K562 (cell line): ENCODE data around the gene CYB5B. TPM values are rescaled to one million over a fixed set of nuclear protein-coding genes. Genes with fewer than 3 reads are reported as not detected.

ENCODE experiments used
- ATAC-seq: fragments of 200-7000 bp; cut with Tn5 transposase; 3 replicates; pipeline ENCODE4 v1.9.1; 2020; ENCODE audit warnings: moderate library complexity
- BruUV-seq: library from RNA; stranded (reverse); fragments of 400-500 nt; replicated peaks from 2 replicates; lab custom pipeline; 2021; lab: Mats Ljungman, UMichigan
- CTCF ChIA-PET: fragments of 300-600 bp; formaldehyde crosslinking; extraction: SDS; loops from one replicate; lab custom pipeline; 2021; ENCODE audit warnings: low intra/inter-chr PET ratio; lab: Yijun Ruan, JAX
- POLR2A ChIA-PET: fragments of 300-600, 350-650 bp; sonication (Branson Sonifier 250); formaldehyde crosslinking; extraction: SDS; loops from one replicate; lab custom pipeline; 2021; ENCODE audit warnings: antibody characterized with exemption, inconsistent platforms; lab: Yijun Ruan, JAX
- DNase-seq, 4 experiments: peaks; one replicate each; pipeline versions ENCODE4 v3.0.0 to v3.0.0-alpha.2; 2011 to 2018; ENCODE audit warnings: low spot score in 3 of 4, mixed read lengths in 3 of 4; ENCODE audit errors: extremely low read depth in 1 of 4
- FAIRE-seq: peaks from 2 replicates; lab custom pipeline; 2011; peaks lifted over from hg19 to GRCh38; lab: Jason Lieb, UNC
- H2AFZ ChIP-seq: 2 replicates; pipeline ENCODE4 v1.6.0; 2011; ENCODE audit warnings: low read depth, low read length, control low read depth, inconsistent platforms
- H3K27ac ChIP-seq: fragments of 200-600 bp; 3 replicates; pipeline ENCODE4 v1.8.0; 2011; ENCODE audit warnings: low read depth, mild to moderate bottlenecking, control low read depth, inconsistent platforms, low read length, moderate library complexity, mixed read lengths; ENCODE audit errors: extremely low read depth
- H3K27me3 ChIP-seq, 2 experiments: fragments of 300-600 bp in 1 of 2; 2 replicates in 1 of 2; 3 replicates in 1 of 2; pipeline versions ENCODE4 v1.6.0 to v1.8.0; 2011; ENCODE audit warnings: inconsistent platforms in 2 of 2, low read length in 2 of 2, mild to moderate bottlenecking in 1 of 2, mixed read lengths in 1 of 2, moderate library complexity in 1 of 2; ENCODE audit not compliant: control insufficient read depth in 2 of 2, insufficient read depth in 2 of 2
- H3K36me3 ChIP-seq: fragments of 300-600 bp; 3 replicates; pipeline ENCODE4 v1.8.0; 2011; ENCODE audit warnings: mild to moderate bottlenecking, low read length, inconsistent platforms; ENCODE audit not compliant: control insufficient read depth, insufficient read depth
- H3K4me1 ChIP-seq, 2 experiments: fragments of 200-600 bp in 1 of 2; replicated peaks in 1 of 2; 2 replicates in 1 of 2; 3 replicates in 1 of 2; pipeline versions ENCODE4 v1.5.1 to v1.8.0; 2011; ENCODE audit warnings: inconsistent platforms in 2 of 2, low read length in 2 of 2, mild to moderate bottlenecking in 1 of 2, mixed read lengths in 1 of 2, moderate library complexity in 1 of 2; ENCODE audit not compliant: control insufficient read depth in 2 of 2, insufficient read depth in 2 of 2
- H3K4me2 ChIP-seq: 2 replicates; pipeline ENCODE4 v1.6.1; 2011; ENCODE audit warnings: low read length, control low read depth, inconsistent platforms, mixed read lengths; ENCODE audit not compliant: insufficient read depth
- H3K4me3 ChIP-seq: fragments of 200-600 bp; sonication (generic), shearing (Covaris generic); 2 replicates; pipeline ENCODE4 v1.5.1; 2016; ENCODE audit warnings: control low read depth, inconsistent platforms
- H3K79me2 ChIP-seq: fragments of 200-600 bp; 3 replicates; pipeline ENCODE4 v1.8.0; 2011; ENCODE audit warnings: low read length, inconsistent platforms; ENCODE audit not compliant: control insufficient read depth, insufficient read depth
- H3K9ac ChIP-seq, 2 experiments: 2 replicates each; pipeline versions ENCODE4 v1.6.0 to v1.6.1; 2011; ENCODE audit warnings: low read depth in 2 of 2, low read length in 2 of 2, control low read depth in 1 of 2, inconsistent platforms in 1 of 2, mild to moderate bottlenecking in 1 of 2, mixed read lengths in 1 of 2; ENCODE audit not compliant: insufficient read depth in 1 of 2
- H3K9me1 ChIP-seq: one replicate; pipeline ENCODE4 v1.6.0; 2011; ENCODE audit warnings: inconsistent platforms, mild to moderate bottlenecking, low read length, moderate library complexity; ENCODE audit not compliant: control insufficient read depth, insufficient read depth
- H3K9me3 ChIP-seq: replicated peaks from 2 replicates; pipeline ENCODE4 v1.5.1; 2011; ENCODE audit warnings: low read depth, low read length, inconsistent platforms; ENCODE audit not compliant: control insufficient read depth, insufficient read depth
- H4K20me1 ChIP-seq: replicated peaks from 2 replicates; pipeline ENCODE4 v1.6.1; 2011; ENCODE audit warnings: low read length, inconsistent platforms, mixed read lengths; ENCODE audit not compliant: control insufficient read depth, insufficient read depth
- CCAR2 ChIP-seq: fragments of 200-400 bp; formaldehyde crosslinking; IDR thresholded peaks from 2 replicates; pipeline ENCODE4 v1.6.1; 2017; ENCODE audit warnings: mild to moderate bottlenecking, low read depth, low read length
- CEBPG ChIP-seq, 3 experiments: fragments of 200-800 bp in 1 of 3; sonication (Bioruptor generic) in 1 of 3; sonication (generic) in 1 of 3; formaldehyde crosslinking in 1 of 3; IDR thresholded peaks in 2 of 3; conservative IDR thresholded peaks in 1 of 3; 2 replicates each; pipeline versions ENCODE4 v1.6.1 to v1.8.0; 2016 to 2022; ENCODE audit warnings: missing compliant biosample characterization in 2 of 3, missing genetic modification characterization in 2 of 3, mild to moderate bottlenecking in 1 of 3, missing genetic modification reagents in 1 of 3
- ESRRB ChIP-seq: fragments of 250-450 bp; sonication (Bioruptor Pico); IDR thresholded peaks from 2 replicates; pipeline ENCODE4 v1.5.0; 2020; ENCODE audit warnings: mild to moderate bottlenecking, moderate library complexity, borderline replicate concordance
- GABPB1 ChIP-seq: sonication (generic); formaldehyde crosslinking; IDR thresholded peaks from 2 replicates; pipeline ENCODE4 v1.8.0; 2022; ENCODE audit warnings: mild to moderate bottlenecking, missing genetic modification reagents
- HOXB6 ChIP-seq: fragments of 250-450 bp; sonication (Bioruptor Pico); IDR thresholded peaks from 2 replicates; pipeline ENCODE4 v1.5.1; 2022; ENCODE audit warnings: mild to moderate bottlenecking, borderline replicate concordance
- KLF1 ChIP-seq: fragments of 450-650 bp; IDR thresholded peaks from 2 replicates; pipeline ENCODE4 v1.6.1; 2016; ENCODE audit warnings: missing genetic modification characterization, missing compliant biosample characterization
- NFIC ChIP-seq: fragments of 450-650 bp; IDR thresholded peaks from 2 replicates; pipeline ENCODE4 v1.6.1; 2017; ENCODE audit warnings: mild to moderate bottlenecking, inconsistent platforms
- RBM25 ChIP-seq: fragments of 200-400 bp; formaldehyde crosslinking; IDR thresholded peaks from 2 replicates; pipeline ENCODE4 v1.6.1; 2018; ENCODE audit warnings: low read length, low read depth, moderate library complexity; ENCODE audit not compliant: severe bottlenecking
- SRF ChIP-seq, 2 experiments: fragments of 250-450, 450-650 bp in 1 of 2; sonication (Bioruptor Pico) in 1 of 2; sonication (generic) in 1 of 2; formaldehyde crosslinking; IDR thresholded peaks; 2 replicates each; pipeline versions ENCODE4 v1.5.0 to v1.5.1; 2020 to 2022; ENCODE audit warnings: mild to moderate bottlenecking in 1 of 2, missing genetic modification reagents in 1 of 2
- TCF7L2 ChIP-seq: fragments of 150-350 bp; IDR thresholded peaks from 2 replicates; pipeline ENCODE4 v1.6.1; 2016; ENCODE audit warnings: low read depth, mild to moderate bottlenecking, low read length, moderate library complexity
- ZFPM2 ChIP-seq: fragments of 250-450 bp; sonication (Bioruptor Pico); IDR thresholded peaks from 2 replicates; pipeline ENCODE4 v1.5.1; 2022; ENCODE audit warnings: mild to moderate bottlenecking
- ZNF133 ChIP-seq: fragments of 250-450 bp; sonication (Bioruptor Pico); IDR thresholded peaks from 2 replicates; pipeline ENCODE4 v1.4.0; 2020; ENCODE audit warnings: mild to moderate bottlenecking
- WGBS: fragments of 100-300 bp; shearing (Covaris generic); methylation state at CpG from one replicate; pipeline ENCODE4 v1.1.6; 2016; ENCODE audit warnings: low coverage, mixed read lengths; ENCODE audit not compliant: insufficient coverage; ENCODE audit errors: missing lambda C conversion rate; 5-methylcytosine and 5-hydroxymethylcytosine counted together
- in situ Hi-C: fragments of 300-500 bp; cut with MboI; formaldehyde crosslinking; loops from 4 replicates; pipeline ENCODE4 v1.15.0; 2018; ENCODE audit warnings: inconsistent platforms, mixed read lengths
- intact Hi-C: fragments of 100-400 bp; cut with micrococcal nuclease; formaldehyde crosslinking; loops from 2 replicates; pipeline ENCODE4 v1.14.2; 2022
- polyA plus RNA-seq, 8 experiments: library from polyadenylated mRNA; depleted of rRNA in 4 of 8; stranded (reverse) in 5 of 8; unstranded in 3 of 8; fragments of >200 nt; fragmentation: Nextera tagmentation in 2 of 8; fragmentation: Illumina TruSeq in 1 of 8; extraction: Ambion mirVana in 2 of 8; extraction: Trizol in 1 of 8; gene quantifications; 2 replicates each; pipeline versions ENCODE4 v1.2.1 to v1.2.3, GENCODE V29; 2011 to 2014; ENCODE audit warnings: inconsistent platforms in 1 of 8, missing spikeins in 1 of 8
- total RNA-seq, 7 experiments: library from RNA; depleted of rRNA in 6 of 7; stranded (reverse); fragments of >200 nt in 6 of 7; fragmentation: Illumina TruSeq in 2 of 7; extraction: Trizol in 2 of 7; gene quantifications; 2 replicates each; pipeline versions ENCODE4 v1.2.1 to v1.2.3, GENCODE V29; 2011 to 2021; ENCODE audit warnings: low replicate concordance in 1 of 7
- TF ChIP-seq, protein P1 (sequence below), 2 experiments: fragments of 450-650 bp in 1 of 2; IDR thresholded peaks; 2 replicates each; pipeline ENCODE4 v1.6.1; 2011 to 2017; ENCODE audit warnings: low read depth in 2 of 2, antibody characterized with exemption in 1 of 2, borderline replicate concordance in 1 of 2, low read length in 1 of 2, mild to moderate bottlenecking in 1 of 2, mixed read lengths in 1 of 2; ENCODE audit not compliant: control insufficient read depth in 1 of 2
- TF ChIP-seq, protein P2 (sequence below): sonication (generic); formaldehyde crosslinking; IDR thresholded peaks from 2 replicates; pipeline ENCODE4 v1.9.0; 2022; ENCODE audit warnings: mild to moderate bottlenecking, missing genetic modification reagents

CYB5B gene
- total and polyA plus RNA-seq, 9 of the 15 experiments (the other 6 are each of a cell fraction or from before 2014, with no cell fraction given), result 29.9 to 274 (median 136) TPM

DNA sequence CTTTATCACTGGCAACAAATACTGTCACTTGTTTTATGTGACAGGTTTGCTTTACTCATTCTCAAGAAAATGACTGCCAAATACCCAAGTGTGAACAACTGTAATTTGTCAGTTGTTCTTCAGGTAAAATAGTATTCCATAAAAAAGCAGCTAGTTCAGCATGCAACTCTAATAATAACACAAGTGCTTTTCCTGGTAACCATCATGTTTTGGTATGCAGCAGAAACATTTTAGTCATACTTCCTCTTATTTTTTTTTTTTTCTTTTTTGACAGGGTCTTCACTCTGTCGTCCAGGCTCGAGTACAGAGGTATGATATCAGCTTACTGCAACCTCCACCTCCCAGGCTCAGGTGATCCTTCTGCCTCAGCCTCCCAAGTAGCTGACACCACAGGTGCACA is 43.2 kb upstream of the CYB5B start:
- DNase-seq (no peak), FAIRE-seq (no peak), ATAC-seq (no peak)
- Histone ChIP-seq H3K9me3 (no peaks in the 10 kb centered on the region), H3K4me3 (no peak overlapping the region), H3K4me1 (peaks cover 4 to 25% of the 10 kb centered on the region in 2 experiments; a peak in 4 of 5 replicates), H3K27ac (no peak overlapping the region), H4K20me1 (no peaks in the 10 kb centered on the region), H3K27me3 (no peaks in the 10 kb centered on the region), H3K9ac (no peak overlapping the region), H3K79me2 (peaks cover 52% of the 10 kb centered on the region), H3K9me1 (no peaks in the 10 kb centered on the region), H3K36me3 (peaks cover 74% of the 10 kb centered on the region), H2AFZ (no peak overlapping the region), H3K4me2 (no peak overlapping the region)
- 69% methylated on average over 2 of the region's 2 CpGs for WGBS
- ChIA-PET CTCF (no interaction called here), POLR2A (interaction anchor here (2.1 to 2.5 kb wide), 2 partner anchors 10 to 41 kb away, joined by 5 to 8 read pairs; no protein-coding TSS in a partner anchor)
- TF ChIP-seq SRF (CRISPR knock-in tag; IDR thresholded peaks at IDR 0.05) (no peak), ZNF133 (no peak), HOXB6 (CRISPR knock-in tag) (no peak), RBM25 (no peak), CEBPG (CRISPR knock-in tag; IDR thresholded peaks at IDR 0.05) (no peak), CEBPG (tag; conservative IDR thresholded peaks at IDR 0.05 in 1 of 2, IDR thresholded peaks at IDR 0.05 in 1 of 2) (no peak), ESRRB (no peak), GABPB1 (CRISPR knock-in tag) (no peak), KLF1 (no peak), CCAR2 (no peak), ZFPM2 (no peak), NFIC (no peak), TCF7L2 (no peak)
- TF ChIP-seq, protein P1, sequence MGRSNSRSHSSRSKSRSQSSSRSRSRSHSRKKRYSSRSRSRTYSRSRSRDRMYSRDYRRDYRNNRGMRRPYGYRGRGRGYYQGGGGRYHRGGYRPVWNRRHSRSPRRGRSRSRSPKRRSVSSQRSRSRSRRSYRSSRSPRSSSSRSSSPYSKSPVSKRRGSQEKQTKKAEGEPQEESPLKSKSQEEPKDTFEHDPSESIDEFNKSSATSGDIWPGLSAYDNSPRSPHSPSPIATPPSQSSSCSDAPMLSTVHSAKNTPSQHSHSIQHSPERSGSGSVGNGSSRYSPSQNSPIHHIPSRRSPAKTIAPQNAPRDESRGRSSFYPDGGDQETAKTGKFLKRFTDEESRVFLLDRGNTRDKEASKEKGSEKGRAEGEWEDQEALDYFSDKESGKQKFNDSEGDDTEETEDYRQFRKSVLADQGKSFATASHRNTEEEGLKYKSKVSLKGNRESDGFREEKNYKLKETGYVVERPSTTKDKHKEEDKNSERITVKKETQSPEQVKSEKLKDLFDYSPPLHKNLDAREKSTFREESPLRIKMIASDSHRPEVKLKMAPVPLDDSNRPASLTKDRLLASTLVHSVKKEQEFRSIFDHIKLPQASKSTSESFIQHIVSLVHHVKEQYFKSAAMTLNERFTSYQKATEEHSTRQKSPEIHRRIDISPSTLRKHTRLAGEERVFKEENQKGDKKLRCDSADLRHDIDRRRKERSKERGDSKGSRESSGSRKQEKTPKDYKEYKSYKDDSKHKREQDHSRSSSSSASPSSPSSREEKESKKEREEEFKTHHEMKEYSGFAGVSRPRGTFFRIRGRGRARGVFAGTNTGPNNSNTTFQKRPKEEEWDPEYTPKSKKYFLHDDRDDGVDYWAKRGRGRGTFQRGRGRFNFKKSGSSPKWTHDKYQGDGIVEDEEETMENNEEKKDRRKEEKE (IDR thresholded peaks at IDR 0.05; ENCODE audit: borderline replicate concordance in 1 of 2, control insufficient read depth in 1 of 2, low read depth in 2 of 2, low read length in 1 of 2), result no peak
- TF ChIP-seq, protein P2, sequence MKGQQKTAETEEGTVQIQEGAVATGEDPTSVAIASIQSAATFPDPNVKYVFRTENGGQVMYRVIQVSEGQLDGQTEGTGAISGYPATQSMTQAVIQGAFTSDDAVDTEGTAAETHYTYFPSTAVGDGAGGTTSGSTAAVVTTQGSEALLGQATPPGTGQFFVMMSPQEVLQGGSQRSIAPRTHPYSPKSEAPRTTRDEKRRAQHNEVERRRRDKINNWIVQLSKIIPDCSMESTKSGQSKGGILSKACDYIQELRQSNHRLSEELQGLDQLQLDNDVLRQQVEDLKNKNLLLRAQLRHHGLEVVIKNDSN, result no peak
- in situ Hi-C loops (no loop called here), intact Hi-C loops (loop anchor here (5.0 kb wide), 1 partner anchor 44 kb away; the partner anchor contains the start of genes COG8 and NIP7)
- BruUV-seq, result no TSS peak
